ENCODE results near the gene APBB3.

DNA sequence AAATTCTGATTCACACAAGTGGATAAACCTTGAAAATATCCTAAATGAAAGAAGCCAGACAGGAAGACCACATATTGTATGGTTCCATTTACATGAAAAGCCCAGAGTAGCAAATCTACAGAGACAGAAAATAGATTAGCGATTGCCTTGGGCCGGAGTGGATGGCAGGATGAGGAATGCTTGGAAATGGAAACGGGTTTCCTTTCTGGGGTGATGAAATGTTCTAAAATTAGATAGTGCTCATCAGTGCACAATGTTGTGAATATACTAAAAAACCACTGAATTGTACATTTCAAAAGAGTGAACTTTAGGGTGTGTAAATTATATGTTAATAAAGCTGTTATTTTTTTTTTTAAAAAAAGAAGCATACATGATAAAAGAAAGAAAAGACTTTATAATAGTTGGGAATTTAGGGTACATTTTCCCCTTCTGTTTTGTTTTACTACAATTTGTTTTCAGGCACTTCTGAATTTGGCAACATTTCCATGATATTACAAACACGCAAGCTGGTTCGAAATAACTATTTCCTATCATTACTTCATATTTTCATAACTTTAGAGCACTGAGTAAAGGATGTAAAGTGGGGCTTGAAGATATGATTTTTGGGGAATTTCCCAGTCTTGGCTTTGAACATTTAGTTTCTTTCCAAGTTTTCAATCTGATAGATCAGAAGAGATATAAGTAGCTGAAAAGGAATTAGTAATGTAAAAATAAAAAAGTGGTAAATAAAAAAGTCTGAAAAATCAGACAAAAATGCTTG is 24.1 kb upstream of the APBB3 start:
- TF ChIP-seq, protein P1, sequence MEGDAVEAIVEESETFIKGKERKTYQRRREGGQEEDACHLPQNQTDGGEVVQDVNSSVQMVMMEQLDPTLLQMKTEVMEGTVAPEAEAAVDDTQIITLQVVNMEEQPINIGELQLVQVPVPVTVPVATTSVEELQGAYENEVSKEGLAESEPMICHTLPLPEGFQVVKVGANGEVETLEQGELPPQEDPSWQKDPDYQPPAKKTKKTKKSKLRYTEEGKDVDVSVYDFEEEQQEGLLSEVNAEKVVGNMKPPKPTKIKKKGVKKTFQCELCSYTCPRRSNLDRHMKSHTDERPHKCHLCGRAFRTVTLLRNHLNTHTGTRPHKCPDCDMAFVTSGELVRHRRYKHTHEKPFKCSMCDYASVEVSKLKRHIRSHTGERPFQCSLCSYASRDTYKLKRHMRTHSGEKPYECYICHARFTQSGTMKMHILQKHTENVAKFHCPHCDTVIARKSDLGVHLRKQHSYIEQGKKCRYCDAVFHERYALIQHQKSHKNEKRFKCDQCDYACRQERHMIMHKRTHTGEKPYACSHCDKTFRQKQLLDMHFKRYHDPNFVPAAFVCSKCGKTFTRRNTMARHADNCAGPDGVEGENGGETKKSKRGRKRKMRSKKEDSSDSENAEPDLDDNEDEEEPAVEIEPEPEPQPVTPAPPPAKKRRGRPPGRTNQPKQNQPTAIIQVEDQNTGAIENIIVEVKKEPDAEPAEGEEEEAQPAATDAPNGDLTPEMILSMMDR (IDR thresholded peaks at IDR 0.05; ENCODE audit: insufficient read depth, low read length, poor library complexity, severe bottlenecking), result no peak
- TF ChIP-seq EZH2phosphoT487 (conservative IDR thresholded peaks at IDR 0.05; ENCODE audit: low read length), result no peak
